ENCODE measurements around the gene LBX1.

Gene LBX1, protein sequence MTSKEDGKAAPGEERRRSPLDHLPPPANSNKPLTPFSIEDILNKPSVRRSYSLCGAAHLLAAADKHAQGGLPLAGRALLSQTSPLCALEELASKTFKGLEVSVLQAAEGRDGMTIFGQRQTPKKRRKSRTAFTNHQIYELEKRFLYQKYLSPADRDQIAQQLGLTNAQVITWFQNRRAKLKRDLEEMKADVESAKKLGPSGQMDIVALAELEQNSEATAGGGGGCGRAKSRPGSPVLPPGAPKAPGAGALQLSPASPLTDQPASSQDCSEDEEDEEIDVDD

GRCh38 chr10:101229266-101230182 is at the start of gene LBX1:
LBX1 (minus strand) TSS chr10:101229463; CDS start chr10:101228815, 648 bp downstream.
- TF ChIP-seq, protein P1, sequence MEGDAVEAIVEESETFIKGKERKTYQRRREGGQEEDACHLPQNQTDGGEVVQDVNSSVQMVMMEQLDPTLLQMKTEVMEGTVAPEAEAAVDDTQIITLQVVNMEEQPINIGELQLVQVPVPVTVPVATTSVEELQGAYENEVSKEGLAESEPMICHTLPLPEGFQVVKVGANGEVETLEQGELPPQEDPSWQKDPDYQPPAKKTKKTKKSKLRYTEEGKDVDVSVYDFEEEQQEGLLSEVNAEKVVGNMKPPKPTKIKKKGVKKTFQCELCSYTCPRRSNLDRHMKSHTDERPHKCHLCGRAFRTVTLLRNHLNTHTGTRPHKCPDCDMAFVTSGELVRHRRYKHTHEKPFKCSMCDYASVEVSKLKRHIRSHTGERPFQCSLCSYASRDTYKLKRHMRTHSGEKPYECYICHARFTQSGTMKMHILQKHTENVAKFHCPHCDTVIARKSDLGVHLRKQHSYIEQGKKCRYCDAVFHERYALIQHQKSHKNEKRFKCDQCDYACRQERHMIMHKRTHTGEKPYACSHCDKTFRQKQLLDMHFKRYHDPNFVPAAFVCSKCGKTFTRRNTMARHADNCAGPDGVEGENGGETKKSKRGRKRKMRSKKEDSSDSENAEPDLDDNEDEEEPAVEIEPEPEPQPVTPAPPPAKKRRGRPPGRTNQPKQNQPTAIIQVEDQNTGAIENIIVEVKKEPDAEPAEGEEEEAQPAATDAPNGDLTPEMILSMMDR (IDR thresholded peaks at IDR 0.05) = no peak
- Histone ChIP-seq H3K4me3 (ENCODE audit: low read depth in 1 of 2, low read length in 1 of 2) (no peak within 1 kb of the TSS), H3K4me1 (ENCODE audit: control insufficient read depth in 1 of 2, insufficient read depth in 1 of 2, low read depth in 1 of 2, low read length in 1 of 2) (peaks cover 11 to 16% of the 10 kb centered on the region in 2 experiments), H3K36me3 (no peaks in the 10 kb centered on the region), H3K9me3 (no peaks in the 10 kb centered on the region), H3K27me3 (peaks cover 100% of the 10 kb centered on the region), H3K27ac (no peak within 1 kb of the TSS)

GRCh38 chr10:101273741-101274140 is 44.5 kb upstream of the LBX1 start:
- peaks cover 90% of the 10 kb centered on the region for H3K27me3 ChIP-seq
- no peaks in the 10 kb centered on the region for H3K9me3 ChIP-seq
- no peak overlapping the region for H3K27ac ChIP-seq
- H3K36me3 ChIP-seq = no peaks in the 10 kb centered on the region
- no peaks in the 10 kb centered on the region for H3K4me1 ChIP-seq (ENCODE audit: control insufficient read depth in 1 of 2, insufficient read depth in 1 of 2, low read depth in 1 of 2, low read length in 1 of 2)
- TF ChIP-seq, protein P1 (IDR thresholded peaks at IDR 0.05) = no peak
- H3K4me3 ChIP-seq (ENCODE audit: low read depth in 1 of 2, low read length in 1 of 2) = no peak overlapping the region

DNA sequence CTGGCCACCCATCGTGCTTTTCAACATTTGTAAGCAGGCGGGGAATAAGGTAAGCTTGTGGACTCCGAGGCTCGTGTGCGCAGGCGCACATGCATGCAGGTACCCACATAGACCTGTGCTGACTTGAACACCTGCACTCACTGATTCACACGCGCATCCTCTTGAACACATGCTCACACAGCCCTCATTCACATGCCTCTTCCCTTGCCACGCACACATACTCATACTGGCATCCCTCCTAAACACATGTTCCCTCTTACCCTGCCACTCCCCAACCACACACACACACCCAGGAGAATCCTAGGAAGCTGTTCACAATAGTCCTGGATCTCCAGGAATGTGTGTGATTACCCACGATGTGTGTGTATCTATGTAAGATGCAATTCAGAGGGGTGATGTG is 44.1 kb upstream of the LBX1 start:
- H3K27me3 ChIP-seq = peaks cover 91% of the 10 kb centered on the region
- TF ChIP-seq, protein P1 (IDR thresholded peaks at IDR 0.05) = no peak

DNA sequence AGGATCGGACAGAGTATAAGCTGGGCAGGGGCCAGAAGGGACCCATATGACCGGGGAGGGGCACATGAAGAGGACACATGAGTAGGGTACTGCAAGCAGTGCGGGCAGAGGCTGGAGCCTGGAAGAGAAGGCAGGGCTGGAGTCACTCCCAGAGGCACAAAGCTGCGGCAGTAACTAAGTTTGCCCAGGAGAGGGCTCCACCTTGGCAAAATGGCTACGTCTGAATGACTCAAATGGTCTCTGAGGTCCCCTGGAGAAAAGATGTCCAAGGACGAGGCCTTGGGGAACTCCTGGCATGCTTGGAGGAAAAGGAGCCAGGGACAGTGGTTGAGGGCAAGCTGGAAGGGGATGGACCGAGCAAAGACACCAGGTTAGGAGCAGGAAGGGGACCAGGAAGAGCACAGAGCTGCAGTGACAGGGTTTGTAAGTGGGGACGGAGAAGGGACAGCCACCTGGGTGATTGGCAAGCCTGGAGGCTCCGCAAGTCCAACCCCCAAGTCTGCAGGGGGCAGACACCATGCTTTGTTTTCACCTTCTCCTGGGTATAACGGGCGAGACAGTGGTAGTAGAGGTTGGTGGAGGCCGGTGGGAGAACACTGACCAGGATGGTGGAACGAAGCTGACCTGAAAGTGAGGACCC is 43.1 kb upstream of the LBX1 start:
- no peaks in the 10 kb centered on the region for H3K4me1 ChIP-seq (ENCODE audit: control insufficient read depth in 1 of 2, insufficient read depth in 1 of 2, low read depth in 1 of 2, low read length in 1 of 2)
- H3K9me3 ChIP-seq = no peaks in the 10 kb centered on the region
- TF ChIP-seq, protein P1 (IDR thresholded peaks at IDR 0.05) = no peak
- no peak overlapping the region for H3K4me3 ChIP-seq (ENCODE audit: low read depth in 1 of 2, low read length in 1 of 2)
- H3K36me3 ChIP-seq = no peaks in the 10 kb centered on the region
- H3K27me3 ChIP-seq = peaks cover 92% of the 10 kb centered on the region
- H3K27ac ChIP-seq = no peak overlapping the region

More for the DNA sequence above, 44.1 kb upstream of the LBX1 start:
- H3K27ac ChIP-seq = no peak overlapping the region
- H3K36me3 ChIP-seq = no peaks in the 10 kb centered on the region
- no peak overlapping the region for H3K4me3 ChIP-seq (ENCODE audit: low read depth in 1 of 2, low read length in 1 of 2)
- no peaks in the 10 kb centered on the region for H3K9me3 ChIP-seq
- no peaks in the 10 kb centered on the region for H3K4me1 ChIP-seq (ENCODE audit: control insufficient read depth in 1 of 2, insufficient read depth in 1 of 2, low read depth in 1 of 2, low read length in 1 of 2)

DNA sequence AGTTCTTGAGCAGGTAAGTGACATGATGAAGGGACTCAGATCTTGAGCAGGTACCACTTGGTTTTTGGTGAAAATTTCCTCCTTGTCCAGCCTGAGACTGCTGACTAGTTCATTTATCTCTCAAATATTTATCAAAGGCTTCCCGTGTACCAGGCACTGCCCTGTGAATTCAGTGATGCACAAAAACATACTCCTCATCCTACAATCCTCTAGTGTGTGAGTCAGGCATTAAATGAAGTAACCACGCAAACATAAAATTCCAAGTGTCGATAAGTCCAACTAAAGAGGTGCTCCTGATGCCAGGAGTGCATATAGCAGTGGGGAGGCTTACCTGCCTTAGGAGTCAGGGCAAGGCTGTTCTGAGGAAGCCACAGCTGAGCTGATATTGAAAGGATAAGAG is 41.5 kb upstream of the LBX1 start:
- H3K9me3 ChIP-seq = no peaks in the 10 kb centered on the region
- no peak overlapping the region for H3K27ac ChIP-seq
- no peak overlapping the region for H3K4me3 ChIP-seq (ENCODE audit: low read depth in 1 of 2, low read length in 1 of 2)
- no peaks in the 10 kb centered on the region for H3K4me1 ChIP-seq (ENCODE audit: control insufficient read depth in 1 of 2, insufficient read depth in 1 of 2, low read depth in 1 of 2, low read length in 1 of 2)
- TF ChIP-seq, protein P1 (IDR thresholded peaks at IDR 0.05) = no peak
- H3K36me3 ChIP-seq = no peaks in the 10 kb centered on the region
- H3K27me3 ChIP-seq = peaks cover 78% of the 10 kb centered on the region

Data from neutrophil (primary cell).